H1 (cell line): ENCODE results near the gene SMARCA5. TPM values are rescaled to one million over a fixed set of nuclear protein-coding genes. Genes with fewer than 3 reads are reported as not detected.

ENCODE experiments used
- CTCF ChIA-PET: fragments of 300-600 bp; sonication (Branson Sonifier 250); formaldehyde crosslinking; loops from one replicate; lab custom pipeline; 2021; ENCODE audit not compliant: partially characterized antibody; lab: Charles Lee
- POLR2A ChIA-PET: fragments of 300-600 bp; sonication (Branson Sonifier 250); formaldehyde crosslinking; loops from one replicate; lab custom pipeline; 2021; ENCODE audit warnings: inconsistent platforms; ENCODE audit not compliant: partially characterized antibody; lab: Charles Lee
- DNase-seq, 2 experiments: peaks; one replicate each; pipeline versions ENCODE4 v3.0.0 to v3.0.0-alpha.2; 2010 to 2022; ENCODE audit warnings: low spot score in 2 of 2, low read depth in 1 of 2, mixed read lengths in 1 of 2
- FAIRE-seq: peaks from 2 replicates; lab custom pipeline; 2011; peaks lifted over from hg19 to GRCh38; lab: Jason Lieb, UNC
- H2AFZ ChIP-seq: 2 replicates; pipeline ENCODE4 v1.8.1; 2012; ENCODE audit warnings: low read length, inconsistent platforms
- H2AK5ac ChIP-seq: 2 replicates; pipeline ENCODE4 v1.6.1; 2013; ENCODE audit warnings: low read depth, low read length
- H2BK120ac ChIP-seq: replicated peaks from 2 replicates; pipeline ENCODE3; 2013; ENCODE audit warnings: low read depth, low read length, inconsistent platforms
- H2BK12ac ChIP-seq: 2 replicates; pipeline ENCODE4 v1.6.1; 2013; ENCODE audit warnings: low read depth, low read length
- H2BK15ac ChIP-seq: 2 replicates; pipeline ENCODE4 v1.6.1; 2013; ENCODE audit warnings: low read length
- H2BK20ac ChIP-seq: 2 replicates; pipeline ENCODE4 v1.6.1; 2013; ENCODE audit warnings: low read length
- H2BK5ac ChIP-seq: 2 replicates; pipeline ENCODE4 v1.6.1; 2013; ENCODE audit warnings: low read depth, low read length
- H3K14ac ChIP-seq: 2 replicates; pipeline ENCODE4 v1.6.1; 2013; ENCODE audit warnings: inconsistent platforms; ENCODE audit not compliant: insufficient read length
- H3K18ac ChIP-seq: 2 replicates; pipeline ENCODE4 v1.6.1; 2013; ENCODE audit warnings: low read length; ENCODE audit errors: extremely low read depth
- H3K23ac ChIP-seq: 2 replicates; pipeline ENCODE4 v1.6.1; 2013; ENCODE audit warnings: inconsistent platforms; ENCODE audit not compliant: insufficient read length
- H3K23me2 ChIP-seq: 2 replicates; pipeline ENCODE4 v1.6.1; 2013; ENCODE audit warnings: low read depth, low read length
- H3K27ac ChIP-seq: 2 replicates; pipeline ENCODE4 v1.6.1; 2011; ENCODE audit warnings: low read depth, low read length, inconsistent platforms
- H3K27me3 ChIP-seq, 4 experiments: replicated peaks in 1 of 4; 1 replicate in 1 of 4; 2 replicates in 3 of 4; pipeline versions ENCODE4 v1.6.1 to v1.8.1; 2011 to 2013; ENCODE audit warnings: low read length in 3 of 4, mild to moderate bottlenecking in 3 of 4, inconsistent platforms in 2 of 4, mixed read lengths in 2 of 4, moderate library complexity in 1 of 4; ENCODE audit not compliant: control insufficient read depth in 3 of 4, insufficient read depth in 3 of 4; ENCODE audit errors: extremely low read depth in 1 of 4
- H3K36me3 ChIP-seq, 4 experiments: 2 replicates each; pipeline versions ENCODE4 v1.6.1 to v1.8.1; 2011 to 2013; ENCODE audit warnings: mild to moderate bottlenecking in 4 of 4, low read length in 3 of 4, moderate library complexity in 2 of 4, control low read depth in 1 of 4, inconsistent platforms in 1 of 4; ENCODE audit not compliant: insufficient read depth in 4 of 4, control insufficient read depth in 2 of 4
- H3K4ac ChIP-seq: replicated peaks from 2 replicates; pipeline ENCODE3; 2013; ENCODE audit warnings: low read length, low read depth, mixed read lengths, inconsistent platforms; ENCODE audit not compliant: insufficient read length
- H3K4me1 ChIP-seq, 4 experiments: replicated peaks in 1 of 4; 1 replicate in 1 of 4; 2 replicates in 3 of 4; pipeline versions ENCODE4 v1.6.1 to v1.8.1; 2011 to 2013; ENCODE audit warnings: low read length in 3 of 4, inconsistent platforms in 2 of 4, mixed read lengths in 1 of 4; ENCODE audit not compliant: insufficient read depth in 4 of 4, control insufficient read depth in 3 of 4
- H3K4me2 ChIP-seq, 2 experiments: 2 replicates each; pipeline versions ENCODE4 v1.6.1 to v1.8.1; 2011 to 2013; ENCODE audit warnings: low read depth in 2 of 2, low read length in 2 of 2, control low read depth in 1 of 2, inconsistent platforms in 1 of 2, mild to moderate bottlenecking in 1 of 2; ENCODE audit not compliant: insufficient read depth in 1 of 2
- H3K4me3 ChIP-seq, 4 experiments: fragments of 200-600, 300-600 bp in 1 of 4; sonication (generic), shearing (Covaris generic), sonication (Bioruptor Twin) in 1 of 4; 2 replicates each; pipeline versions ENCODE4 v1.5.1 to v1.8.1; 2011 to 2016; ENCODE audit warnings: low read length in 4 of 4, low read depth in 3 of 4, control low read depth in 2 of 4, inconsistent platforms in 2 of 4, mild to moderate bottlenecking in 2 of 4, mixed read lengths in 1 of 4, moderate library complexity in 1 of 4; ENCODE audit not compliant: insufficient read depth in 2 of 4; ENCODE audit errors: extremely low read depth in 1 of 4
- H3K56ac ChIP-seq: replicated peaks from 2 replicates; pipeline ENCODE3; 2013; ENCODE audit warnings: low read depth, mild to moderate bottlenecking, mixed read lengths, low read length, inconsistent platforms; ENCODE audit not compliant: insufficient read length
- H3K79me1 ChIP-seq: 2 replicates; pipeline ENCODE4 v1.6.1; 2013; ENCODE audit warnings: low read depth, low read length, control low read depth
- H3K79me2 ChIP-seq, 2 experiments: 2 replicates each; pipeline versions ENCODE4 v1.6.1 to v1.8.1; 2012 to 2013; ENCODE audit warnings: low read length in 2 of 2, mild to moderate bottlenecking in 2 of 2, inconsistent platforms in 1 of 2; ENCODE audit not compliant: insufficient read depth in 2 of 2, control insufficient read depth in 1 of 2
- H3K9ac ChIP-seq, 4 experiments: replicated peaks in 1 of 4; 1 replicate in 1 of 4; 2 replicates in 3 of 4; pipeline versions ENCODE4 v1.6.1 to v1.8.1; 2011 to 2013; ENCODE audit warnings: low read depth in 3 of 4, low read length in 3 of 4, control low read depth in 2 of 4, mild to moderate bottlenecking in 2 of 4, moderate library complexity in 2 of 4, inconsistent platforms in 1 of 4; ENCODE audit errors: extremely low read depth in 1 of 4
- H3K9me3 ChIP-seq, 2 experiments: 2 replicates each; pipeline versions ENCODE4 v1.6.1 to v1.8.1; 2012 to 2013; ENCODE audit warnings: mild to moderate bottlenecking in 2 of 2, moderate library complexity in 2 of 2, control low read depth in 1 of 2, inconsistent platforms in 1 of 2, low read depth in 1 of 2, low read length in 1 of 2, mixed read lengths in 1 of 2; ENCODE audit not compliant: insufficient read depth in 2 of 2
- H4K20me1 ChIP-seq, 2 experiments: replicated peaks in 1 of 2; 2 replicates each; pipeline versions ENCODE3 to v1.8.1; 2011 to 2013; ENCODE audit warnings: inconsistent platforms in 2 of 2, low read length in 2 of 2, mild to moderate bottlenecking in 1 of 2; ENCODE audit not compliant: insufficient read depth in 2 of 2, control insufficient read depth in 1 of 2
- H4K5ac ChIP-seq: 2 replicates; pipeline ENCODE4 v1.6.1; 2013; ENCODE audit warnings: low read length, low read depth, mixed read lengths, inconsistent platforms; ENCODE audit not compliant: insufficient read length
- H4K8ac ChIP-seq: 2 replicates; pipeline ENCODE4 v1.8.0; 2013; ENCODE audit warnings: mild to moderate bottlenecking, moderate library complexity, low read length, inconsistent platforms; ENCODE audit not compliant: insufficient read depth; ENCODE audit errors: extremely low read depth
- H4K91ac ChIP-seq: replicated peaks from 2 replicates; pipeline ENCODE3; 2013; ENCODE audit warnings: low read length, mixed read lengths, inconsistent platforms; ENCODE audit not compliant: insufficient read length
- CHD2 ChIP-seq: IDR thresholded peaks from 2 replicates; pipeline ENCODE4 v1.6.1; 2012; ENCODE audit warnings: low read length, improper control_type of control experiment
- TBP ChIP-seq: IDR thresholded peaks from 2 replicates; pipeline ENCODE4 v1.6.1; 2011; ENCODE audit warnings: low read depth, low read length, improper control_type of control experiment
- WGBS, 2 experiments: shearing (Covaris generic) in 1 of 2; methylation state at CpG; one replicate each; pipeline versions ENCODE4 v1.1.6 to v1.1.7; 2013 to 2015; ENCODE audit warnings: low lambda C conversion rate in 2 of 2, mixed read lengths in 2 of 2, inconsistent platforms in 1 of 2, low coverage in 1 of 2, missing lambda C conversion rate in 1 of 2; ENCODE audit not compliant: insufficient replicate concordance in 2 of 2, insufficient coverage in 1 of 2, insufficient read length in 1 of 2; ENCODE audit errors: extremely low coverage in 1 of 2, missing lambda C conversion rate in 1 of 2; 5-methylcytosine and 5-hydroxymethylcytosine counted together
- polyA plus RNA-seq, 7 experiments: library from polyadenylated mRNA; depleted of rRNA in 3 of 7; stranded (reverse) in 5 of 7; unstranded in 2 of 7; fragments of >200 nt in 5 of 7; fragments of 200-250 nt in 2 of 7; gene quantifications; 1 replicate in 5 of 7; 2 replicates in 1 of 7; 4 replicates in 1 of 7; pipeline versions ENCODE4 v1.2.1 to v1.2.3, GENCODE V29; 2011 to 2013; ENCODE audit warnings: missing spikeins in 2 of 7, mixed read lengths in 2 of 7
- total RNA-seq: library from RNA; stranded (reverse); fragmentation: NEBNext Ultra II Directional; extraction: Animal tissue kit (Norgen Biotek cat#: 25700); gene quantifications from 2 replicates; pipeline ENCODE4 v1.2.1, GENCODE V29; 2021

Gene SMARCA5
- total and polyA plus RNA-seq, 2 of the 8 experiments (the other 6 are each of a cell fraction or from before 2014, with no cell fraction given): 13.9 to 112 TPM

- Histone ChIP-seq H3K79me2 (no peaks in the 10 kb centered on the region), H3K79me1 (no peaks in the 10 kb centered on the region), H3K18ac (no peak overlapping the region), H3K4me1 (no peaks in the 10 kb centered on the region), H3K27ac (no peak overlapping the region), H4K20me1 (no peaks in the 10 kb centered on the region), H2BK20ac (no peak overlapping the region), H2BK120ac (no peak overlapping the region), H3K36me3 (no peaks in the 10 kb centered on the region), H3K23me2 (no peaks in the 10 kb centered on the region), H2BK12ac (no peak overlapping the region), H3K23ac (no peak overlapping the region), H4K8ac (no peak overlapping the region), H3K4me2 (no peak overlapping the region), H3K9me3 (no peaks in the 10 kb centered on the region), H2BK5ac (no peak overlapping the region), H3K56ac (no peak overlapping the region), H4K5ac (no peak overlapping the region), H3K27me3 (no peaks in the 10 kb centered on the region), H2BK15ac (no peak overlapping the region), H2AK5ac (no peak overlapping the region), H4K91ac (no peak overlapping the region), H3K4me3 (no peak overlapping the region), H3K4ac (no peak overlapping the region), H3K14ac (no peak overlapping the region), H3K9ac (no peak overlapping the region), H2AFZ (no peak overlapping the region)
- DNase-seq (no peak), FAIRE-seq (no peak)
- POLR2A ChIA-PET: no interaction called here
- CTCF ChIA-PET: no interaction called here
- 92% methylated on average over 3 of the region's 3 CpGs; no CpG with 5 or more reads in 1 of the 2 experiments for WGBS, 2 experiments
- TF ChIP-seq CHD2: no peak
- no peak for TF ChIP-seq TBP
Observed at GRCh38 chr4:143606480-143606879, 93.0 kb downstream of the SMARCA5 start.
